ENCODE results near the gene FBXO42. TPM values are rescaled to one million over a fixed set of nuclear protein-coding genes. Genes with fewer than 3 reads are reported as not detected.
"Not testable (repeated sequence)": the region's sequence is repeated elsewhere in the genome, so short reads cannot be mapped to it uniquely, and the experiment has no call there.

The FBXO42 gene
- total and polyA plus RNA-seq, 12 donors: 12.4 to 26.6 (median 20.5) TPM

DNA sequence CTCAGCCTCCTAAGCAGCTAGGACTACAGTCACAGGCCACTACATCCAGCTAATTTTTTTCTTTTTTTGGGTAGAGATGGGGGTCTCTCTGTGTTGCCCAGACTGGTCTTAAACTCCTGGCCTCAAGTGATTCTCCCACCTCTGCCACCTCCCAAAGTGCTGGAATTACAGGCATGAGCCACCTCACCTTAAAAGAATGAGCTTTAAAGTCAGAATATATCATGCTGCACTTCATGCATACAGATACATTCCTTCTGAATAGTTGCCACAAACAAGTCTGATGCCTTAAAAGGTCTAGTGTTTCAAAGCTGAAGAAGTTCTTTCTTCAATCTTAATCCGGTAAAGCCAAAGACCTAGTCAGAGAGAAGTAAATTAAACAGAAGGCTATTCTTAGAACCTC lies 91.5 kb downstream of the FBXO42 start:
- peak overlapping the region in 1 of 10 donors; percentile 2 for H3K27ac ChIP-seq
- no peak overlapping the region for H3K4me3 ChIP-seq
- no peaks in the 10 kb centered on the region for H3K9me3 ChIP-seq
- DNase-seq (no peak), ATAC-seq (no peak)
- intact Hi-C loops (cut with DNase I): no loop called here
- H3K27me3 ChIP-seq: no peaks in the 10 kb centered on the region
- peaks cover 0 to 33% (median 6%) of the 10 kb centered on the region in 9 donors for H3K36me3 ChIP-seq
- no peak for TF ChIP-seq CTCF (IDR thresholded peaks at IDR 0.05)
- 67 to 70% methylated on average over 1 of the region's 1 CpG for WGBS, 2 donors
- H3K4me1 ChIP-seq: peaks cover 0 to 36% (median 12%) of the 10 kb centered on the region in 9 donors

- H3K9me3 ChIP-seq: no peaks in the 10 kb centered on the region
- H3K4me3 ChIP-seq: no peak overlapping the region
- no peak for DNase-seq
- H3K4me1 ChIP-seq: peaks cover 7 to 34% (median 15%) of the 10 kb centered on the region in 9 donors
- no peak for TF ChIP-seq CTCF (IDR thresholded peaks at IDR 0.05)
- H3K36me3 ChIP-seq: peaks cover 0 to 54% (median 15%) of the 10 kb centered on the region in 9 donors
- intact Hi-C loops (cut with DNase I): no loop called here
- 98 to 99% methylated on average over 9 of the region's 9 CpGs for WGBS, 2 donors
- no peaks in the 10 kb centered on the region for H3K27me3 ChIP-seq
- H3K27ac ChIP-seq: no peak overlapping the region
- ATAC-seq: no peak
These were observed 93.6 kb downstream of the FBXO42 start for GRCh38 chr1:16258591-16259135.

DNA sequence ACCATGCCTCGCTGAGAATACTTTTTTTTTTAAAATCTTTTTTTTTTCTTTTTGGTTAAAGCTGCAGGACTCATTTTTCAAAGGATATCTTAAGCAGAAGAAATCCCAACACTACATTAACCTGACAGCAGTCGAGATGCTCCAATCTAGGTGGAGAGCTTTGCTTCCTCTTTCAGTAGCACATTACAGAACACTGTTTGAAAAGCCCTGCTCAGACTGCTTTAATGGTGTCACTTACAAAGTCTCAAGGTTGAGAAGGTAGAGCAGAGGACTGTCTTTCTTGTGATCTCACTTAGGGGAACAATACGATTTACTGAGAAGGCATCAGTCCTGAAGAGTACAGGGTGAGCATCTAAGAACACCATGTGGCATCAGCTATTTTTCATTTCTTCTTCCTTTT lies 94.3 kb downstream of the FBXO42 start:
- peaks cover 7 to 33% (median 18%) of the 10 kb centered on the region in 9 donors for H3K4me1 ChIP-seq
- intact Hi-C loops (cut with DNase I): no loop called here
- 92 to 99% methylated on average over 3 of the region's 3 CpGs for WGBS, 2 donors
- ATAC-seq: no peak
- H3K9me3 ChIP-seq: no peaks in the 10 kb centered on the region
- peaks cover 0 to 61% (median 15%) of the 10 kb centered on the region in 9 donors for H3K36me3 ChIP-seq
- H3K27ac ChIP-seq: no peak overlapping the region
- no peak for DNase-seq
- no peaks in the 10 kb centered on the region for H3K27me3 ChIP-seq
- TF ChIP-seq CTCF (IDR thresholded peaks at IDR 0.05): no peak
- H3K4me3 ChIP-seq: no peak overlapping the region

DNA sequence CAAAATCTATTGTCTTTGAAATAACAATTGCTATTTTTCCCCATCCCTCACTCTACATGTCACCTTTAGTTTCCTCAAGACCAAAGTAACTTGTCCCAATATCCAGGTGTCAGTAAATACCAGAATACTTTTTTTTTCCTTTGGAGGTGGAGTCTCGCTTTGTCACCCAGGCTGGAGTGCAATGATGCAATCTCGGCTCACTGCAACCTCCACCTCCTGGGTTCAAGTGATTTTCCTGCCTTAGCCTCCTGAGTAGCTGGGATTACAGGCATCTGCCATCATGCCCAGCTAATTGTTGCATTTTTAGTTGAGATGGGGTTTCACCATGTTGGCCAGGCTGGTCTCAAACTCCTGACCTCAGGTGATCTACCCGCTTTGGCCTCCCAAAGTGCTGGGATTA lies 94.7 kb downstream of the FBXO42 start:
- Histone ChIP-seq H3K36me3 (peaks cover 0 to 62% (median 15%) of the 10 kb centered on the region in 9 donors), H3K4me1 (peaks cover 7 to 33% (median 18%) of the 10 kb centered on the region in 9 donors)
- intact Hi-C loops (cut with DNase I); H3K4me3 ChIP-seq; H3K9me3 ChIP-seq; H3K27me3 ChIP-seq; H3K27ac ChIP-seq; DNase-seq; ATAC-seq: not testable (repeated sequence)
- 96 to 97% methylated on average over 3 of the region's 3 CpGs for WGBS, 2 donors

DNA sequence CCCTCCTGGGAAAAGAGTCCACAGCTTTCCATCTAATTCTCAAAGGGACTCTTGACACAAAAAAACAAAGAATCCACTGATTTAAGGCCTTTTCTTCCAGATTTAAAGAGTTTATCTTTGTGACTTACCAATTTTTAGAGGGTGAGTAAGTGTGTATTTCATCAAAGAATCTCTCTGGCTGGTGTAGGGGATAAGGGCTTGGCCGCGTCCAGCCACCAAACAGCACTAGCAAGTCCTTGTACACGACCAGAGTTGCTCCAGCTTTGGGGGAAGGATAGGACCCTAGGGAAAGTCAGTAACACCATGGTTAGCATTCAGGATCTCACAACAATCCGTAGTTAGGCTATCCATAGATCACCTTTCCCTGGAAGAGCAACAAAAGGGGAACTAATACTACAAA lies 95.8 kb downstream of the FBXO42 start:
- H3K27me3 ChIP-seq: no peaks in the 10 kb centered on the region
- peaks cover 0 to 68% (median 24%) of the 10 kb centered on the region in 9 donors for H3K36me3 ChIP-seq
- H3K27ac ChIP-seq: no peak overlapping the region
- H3K9me3 ChIP-seq: no peaks in the 10 kb centered on the region
- peaks cover 7 to 33% (median 20%) of the 10 kb centered on the region in 9 donors for H3K4me1 ChIP-seq
- intact Hi-C loops (cut with DNase I): no loop called here
- TF ChIP-seq CTCF (IDR thresholded peaks at IDR 0.05): no peak
- DNase-seq: no peak
- WGBS, 2 donors: 78 to 83% methylated on average over 4 of the region's 4 CpGs
- no peak for ATAC-seq
- H3K4me3 ChIP-seq: no peak overlapping the region

All from heart right ventricle (tissue), 16 donors.